ENCODE results near the gene MR1. TPM values are rescaled to one million over a fixed set of nuclear protein-coding genes. Genes with fewer than 3 reads are reported as not detected.
A peak's percentile ranks its signal among the peaks of the same experiment; 100 is the strongest.

Gene MR1
- total and polyA plus RNA-seq, 2 donors (not counting 1 experiment from before 2014, with no cell fraction given): 41.6 to 42.1 TPM

DNA sequence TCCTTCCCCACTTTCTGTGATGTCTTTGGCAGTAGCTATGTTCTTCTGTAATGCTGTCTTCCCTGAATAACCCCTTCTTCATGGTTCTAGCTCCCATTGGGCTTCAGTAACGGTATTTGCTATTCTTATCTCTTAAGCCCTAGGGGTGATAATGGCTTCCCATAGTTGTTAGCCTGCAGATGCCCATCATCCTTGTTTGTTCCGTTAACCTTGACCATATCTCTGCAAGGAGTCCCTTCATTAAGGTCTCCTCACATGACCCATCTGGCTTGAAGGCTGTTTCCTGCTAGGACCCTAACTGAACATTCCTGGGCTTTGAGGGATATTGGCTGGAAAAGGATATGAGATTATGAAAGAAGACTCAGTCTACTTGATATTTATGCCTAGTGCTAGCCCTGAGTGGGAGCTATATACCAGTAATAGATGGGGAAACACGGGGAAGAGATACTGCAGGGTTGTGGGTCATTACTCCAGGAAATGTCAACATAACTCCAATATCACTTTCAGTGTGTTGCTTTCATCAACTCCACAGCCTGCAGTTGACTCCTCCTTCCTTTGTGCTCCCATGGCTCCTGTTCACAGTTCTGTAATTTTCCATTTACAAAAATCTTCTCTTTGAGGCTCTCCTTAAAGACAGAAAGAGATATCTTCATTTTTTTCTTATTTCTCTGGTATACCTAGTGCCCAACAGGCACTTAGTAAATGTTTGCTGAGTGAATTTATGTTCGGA is 2.5 kb downstream of the MR1 start:
- DNase-seq (ENCODE audit: low read depth in 2 of 2): no peak
- Histone ChIP-seq H3K4me2 (ENCODE audit: extremely low read depth, insufficient read depth, low read length) (no peak overlapping the region), H2AFZ (ENCODE audit: low read length) (no peak overlapping the region), H3K4me1 (ENCODE audit: control insufficient read depth, extremely low read depth, insufficient read depth, low read length) (peaks cover 3% of the 10 kb centered on the region), H3K79me2 (ENCODE audit: control insufficient read depth, insufficient read depth, low read length) (peaks cover 3% of the 10 kb centered on the region), H3K9ac (ENCODE audit: insufficient read depth, low read length) (no peak overlapping the region), H3K27ac (ENCODE audit: insufficient read depth, low read length) (no peak overlapping the region), H4K20me1 (ENCODE audit: control insufficient read depth, extremely low read depth, insufficient read depth, low read length) (no peaks in the 10 kb centered on the region), H3K9me3 (ENCODE audit: control insufficient read depth, insufficient read depth, low read depth, low read length) (no peaks in the 10 kb centered on the region), H3K36me3 (ENCODE audit: control insufficient read depth, insufficient read depth, low read length) (no peaks in the 10 kb centered on the region), H3K27me3 (ENCODE audit: control insufficient read depth, insufficient read depth, low read length) (no peaks in the 10 kb centered on the region), H3K4me3 (replicated peaks in 1 of 4; ENCODE audit: control extremely low read depth in 1 of 4, insufficient read depth in 1 of 4, low read depth in 3 of 4, low read length in 4 of 4) (no peak overlapping the region)
- TF ChIP-seq EZH2 (IDR thresholded peaks at IDR 0.05; ENCODE audit: low read length, missing control alignments): no peak
- TF ChIP-seq, protein P1, sequence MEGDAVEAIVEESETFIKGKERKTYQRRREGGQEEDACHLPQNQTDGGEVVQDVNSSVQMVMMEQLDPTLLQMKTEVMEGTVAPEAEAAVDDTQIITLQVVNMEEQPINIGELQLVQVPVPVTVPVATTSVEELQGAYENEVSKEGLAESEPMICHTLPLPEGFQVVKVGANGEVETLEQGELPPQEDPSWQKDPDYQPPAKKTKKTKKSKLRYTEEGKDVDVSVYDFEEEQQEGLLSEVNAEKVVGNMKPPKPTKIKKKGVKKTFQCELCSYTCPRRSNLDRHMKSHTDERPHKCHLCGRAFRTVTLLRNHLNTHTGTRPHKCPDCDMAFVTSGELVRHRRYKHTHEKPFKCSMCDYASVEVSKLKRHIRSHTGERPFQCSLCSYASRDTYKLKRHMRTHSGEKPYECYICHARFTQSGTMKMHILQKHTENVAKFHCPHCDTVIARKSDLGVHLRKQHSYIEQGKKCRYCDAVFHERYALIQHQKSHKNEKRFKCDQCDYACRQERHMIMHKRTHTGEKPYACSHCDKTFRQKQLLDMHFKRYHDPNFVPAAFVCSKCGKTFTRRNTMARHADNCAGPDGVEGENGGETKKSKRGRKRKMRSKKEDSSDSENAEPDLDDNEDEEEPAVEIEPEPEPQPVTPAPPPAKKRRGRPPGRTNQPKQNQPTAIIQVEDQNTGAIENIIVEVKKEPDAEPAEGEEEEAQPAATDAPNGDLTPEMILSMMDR (conservative IDR thresholded peaks at IDR 0.05 in 1 of 2, IDR thresholded peaks at IDR 0.05 in 1 of 2; ENCODE audit: low read depth in 1 of 2, low read length in 2 of 2): no peak

DNA sequence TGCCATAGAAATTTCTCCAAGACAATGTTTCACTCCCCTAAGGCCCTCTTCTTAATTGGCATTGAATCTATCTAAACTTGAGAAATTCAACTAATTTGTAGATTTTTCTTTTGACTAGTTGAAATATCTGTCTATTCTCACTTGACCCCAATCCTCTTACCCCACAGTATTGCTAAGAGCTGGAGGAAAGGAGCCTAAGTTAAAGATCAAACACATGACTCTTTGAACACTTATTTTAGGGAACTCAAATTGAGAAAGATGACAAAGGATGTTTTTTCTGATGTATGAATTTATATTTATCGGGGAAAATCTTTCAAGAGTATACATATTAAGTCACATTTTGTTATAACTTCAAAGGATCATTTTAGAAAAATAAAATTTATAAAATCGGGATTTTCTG is 3.6 kb downstream of the MR1 start:
- H3K36me3 ChIP-seq (ENCODE audit: control insufficient read depth, insufficient read depth, low read length): no peaks in the 10 kb centered on the region
- no peaks in the 10 kb centered on the region for H3K9me3 ChIP-seq (ENCODE audit: control insufficient read depth, insufficient read depth, low read depth, low read length)
- H3K9ac ChIP-seq (ENCODE audit: insufficient read depth, low read length): no peak overlapping the region
- H4K20me1 ChIP-seq (ENCODE audit: control insufficient read depth, extremely low read depth, insufficient read depth, low read length): no peaks in the 10 kb centered on the region
- TF ChIP-seq, protein P1 (conservative IDR thresholded peaks at IDR 0.05 in 1 of 2, IDR thresholded peaks at IDR 0.05 in 1 of 2; ENCODE audit: low read depth in 1 of 2, low read length in 2 of 2): no peak
- no peak for TF ChIP-seq EZH2 (IDR thresholded peaks at IDR 0.05; ENCODE audit: low read length, missing control alignments)
- H3K27ac ChIP-seq (ENCODE audit: insufficient read depth, low read length): no peak overlapping the region
- H3K4me1 ChIP-seq (ENCODE audit: control insufficient read depth, extremely low read depth, insufficient read depth, low read length): peaks cover 3% of the 10 kb centered on the region
- H3K4me2 ChIP-seq (ENCODE audit: extremely low read depth, insufficient read depth, low read length): no peak overlapping the region
- no peak for DNase-seq (ENCODE audit: low read depth in 2 of 2)
- H3K4me3 ChIP-seq (replicated peaks in 1 of 4; ENCODE audit: control extremely low read depth in 1 of 4, insufficient read depth in 1 of 4, low read depth in 3 of 4, low read length in 4 of 4): no peak overlapping the region
- H2AFZ ChIP-seq (ENCODE audit: low read length): no peak overlapping the region
- peaks cover 3% of the 10 kb centered on the region for H3K79me2 ChIP-seq (ENCODE audit: control insufficient read depth, insufficient read depth, low read length)
- H3K27me3 ChIP-seq (ENCODE audit: control insufficient read depth, insufficient read depth, low read length): no peaks in the 10 kb centered on the region

GRCh38 chr1:181038399-181038873 is 4.7 kb downstream of the MR1 start:
- TF ChIP-seq, protein P1 (conservative IDR thresholded peaks at IDR 0.05 in 1 of 2, IDR thresholded peaks at IDR 0.05 in 1 of 2; ENCODE audit: low read depth in 1 of 2, low read length in 2 of 2): peak; percentile 63 to 76
- TF ChIP-seq EZH2 (IDR thresholded peaks at IDR 0.05; ENCODE audit: low read length, missing control alignments): no peak
- H4K20me1 ChIP-seq (ENCODE audit: control insufficient read depth, extremely low read depth, insufficient read depth, low read length): no peaks in the 10 kb centered on the region
- no peaks in the 10 kb centered on the region for H3K27me3 ChIP-seq (ENCODE audit: control insufficient read depth, insufficient read depth, low read length)
- H3K36me3 ChIP-seq (ENCODE audit: control insufficient read depth, insufficient read depth, low read length): no peaks in the 10 kb centered on the region
- no peak overlapping the region for H3K4me2 ChIP-seq (ENCODE audit: extremely low read depth, insufficient read depth, low read length)
- no peak overlapping the region for H3K9ac ChIP-seq (ENCODE audit: insufficient read depth, low read length)
- no peak overlapping the region for H3K27ac ChIP-seq (ENCODE audit: insufficient read depth, low read length)
- H3K4me3 ChIP-seq (replicated peaks in 1 of 4; ENCODE audit: control extremely low read depth in 1 of 4, insufficient read depth in 1 of 4, low read depth in 3 of 4, low read length in 4 of 4): no peak overlapping the region
- no peaks in the 10 kb centered on the region for H3K9me3 ChIP-seq (ENCODE audit: control insufficient read depth, insufficient read depth, low read depth, low read length)
- peak; percentile 58 to 63 for DNase-seq (ENCODE audit: low read depth in 2 of 2)
- H3K79me2 ChIP-seq (ENCODE audit: control insufficient read depth, insufficient read depth, low read length): peaks cover 3% of the 10 kb centered on the region
- no peak overlapping the region for H2AFZ ChIP-seq (ENCODE audit: low read length)
- no peaks in the 10 kb centered on the region for H3K4me1 ChIP-seq (ENCODE audit: control insufficient read depth, extremely low read depth, insufficient read depth, low read length)
